ENCODE data around the gene MYLK. TPM values are rescaled to one million over a fixed set of nuclear protein-coding genes. Genes with fewer than 3 reads are reported as not detected.

The MYLK gene
- total RNA-seq, 2 experiments from 2014 or later, result not detected

GRCh38 chr3:123816673-123817207, 67.4 kb downstream of the MYLK start:
- H3K4me3 Mint-ChIP-seq, result no peak overlapping the region
- peaks cover 7% of the 10 kb centered on the region for H3K27me3 Mint-ChIP-seq (ENCODE audit: low read depth)
- CTCF ChIA-PET, result no interaction called here
- intact Hi-C loops (cut with micrococcal nuclease), result no loop called here
- no peak overlapping the region for H3K27ac Mint-ChIP-seq
- DNase-seq, result no peak
- H3K9me3 Mint-ChIP-seq, result no peaks in the 10 kb centered on the region
- H3K4me1 Mint-ChIP-seq (ENCODE audit: low read depth), result no peaks in the 10 kb centered on the region
- H3K36me3 Mint-ChIP-seq (ENCODE audit: low read depth), result no peaks in the 10 kb centered on the region

- H3K36me3 Mint-ChIP-seq (ENCODE audit: low read depth), result no peaks in the 10 kb centered on the region
- no peaks in the 10 kb centered on the region for H3K9me3 Mint-ChIP-seq
- intact Hi-C loops (cut with micrococcal nuclease), result no loop called here
- no peak overlapping the region for H3K27ac Mint-ChIP-seq
- peaks cover 7% of the 10 kb centered on the region for H3K27me3 Mint-ChIP-seq (ENCODE audit: low read depth)
- DNase-seq, result no peak
- CTCF ChIA-PET, result no interaction called here
- no peak overlapping the region for H3K4me3 Mint-ChIP-seq
- H3K4me1 Mint-ChIP-seq (ENCODE audit: low read depth), result no peaks in the 10 kb centered on the region
Measured at GRCh38 chr3:123815981-123816380, 68.2 kb downstream of the MYLK start.

- Mint-ChIP-seq H3K27ac (no peak overlapping the region), H3K36me3 (ENCODE audit: low read depth) (no peaks in the 10 kb centered on the region), H3K27me3 (ENCODE audit: low read depth) (peaks cover 2% of the 10 kb centered on the region), H3K9me3 (no peaks in the 10 kb centered on the region), H3K4me1 (ENCODE audit: low read depth) (no peaks in the 10 kb centered on the region), H3K4me3 (no peak overlapping the region)
- intact Hi-C loops (cut with micrococcal nuclease), result no loop called here
- no peak for DNase-seq
- CTCF ChIA-PET, result no interaction called here
Measured at GRCh38 chr3:123813876-123814275, 70.3 kb downstream of the MYLK start.

GRCh38 chr3:123809597-123809996, 74.5 kb downstream of the MYLK start:
- no peak overlapping the region for H3K27ac Mint-ChIP-seq
- no peaks in the 10 kb centered on the region for H3K4me1 Mint-ChIP-seq (ENCODE audit: low read depth)
- CTCF ChIA-PET, result no interaction called here
- H3K36me3 Mint-ChIP-seq (ENCODE audit: low read depth), result no peaks in the 10 kb centered on the region
- no peak overlapping the region for H3K4me3 Mint-ChIP-seq
- H3K27me3 Mint-ChIP-seq (ENCODE audit: low read depth), result no peaks in the 10 kb centered on the region
- intact Hi-C loops (cut with micrococcal nuclease), result no loop called here
- DNase-seq, result no peak
- H3K9me3 Mint-ChIP-seq, result no peaks in the 10 kb centered on the region

GRCh38 chr3:123808812-123809211, 75.3 kb downstream of the MYLK start:
- Mint-ChIP-seq H3K4me1 (ENCODE audit: low read depth) (no peaks in the 10 kb centered on the region), H3K4me3 (no peak overlapping the region), H3K36me3 (ENCODE audit: low read depth) (no peaks in the 10 kb centered on the region), H3K9me3 (no peaks in the 10 kb centered on the region), H3K27ac (no peak overlapping the region), H3K27me3 (ENCODE audit: low read depth) (no peaks in the 10 kb centered on the region)
- CTCF ChIA-PET, result no interaction called here
- DNase-seq, result no peak
- intact Hi-C loops (cut with micrococcal nuclease), result no loop called here

- H3K27ac Mint-ChIP-seq, result no peak overlapping the region
- no peak for DNase-seq
- no peaks in the 10 kb centered on the region for H3K9me3 Mint-ChIP-seq
- intact Hi-C loops (cut with micrococcal nuclease), result no loop called here
- no peak overlapping the region for H3K4me3 Mint-ChIP-seq
- H3K27me3 Mint-ChIP-seq (ENCODE audit: low read depth), result no peaks in the 10 kb centered on the region
- CTCF ChIA-PET, result no interaction called here
- H3K4me1 Mint-ChIP-seq (ENCODE audit: low read depth), result no peaks in the 10 kb centered on the region
- no peaks in the 10 kb centered on the region for H3K36me3 Mint-ChIP-seq (ENCODE audit: low read depth)
Measured at GRCh38 chr3:123807820-123808219, 76.3 kb downstream of the MYLK start.

GRCh38 chr3:123805504-123805903, 78.6 kb downstream of the MYLK start:
- intact Hi-C loops (cut with micrococcal nuclease), result no loop called here
- CTCF ChIA-PET, result interaction anchor here (0.9 kb wide), 1 partner anchor 8 kb away, joined by 3 read pairs; no protein-coding TSS in a partner anchor
- no peak for DNase-seq
- no peaks in the 10 kb centered on the region for H3K27me3 Mint-ChIP-seq (ENCODE audit: low read depth)
- no peak overlapping the region for H3K4me3 Mint-ChIP-seq
- H3K27ac Mint-ChIP-seq, result no peak overlapping the region
- no peaks in the 10 kb centered on the region for H3K9me3 Mint-ChIP-seq
- no peaks in the 10 kb centered on the region for H3K4me1 Mint-ChIP-seq (ENCODE audit: low read depth)
- H3K36me3 Mint-ChIP-seq (ENCODE audit: low read depth), result no peaks in the 10 kb centered on the region

GRCh38 chr3:123805101-123805500, 79.0 kb downstream of the MYLK start:
- Mint-ChIP-seq H3K27ac (no peak overlapping the region), H3K4me3 (no peak overlapping the region), H3K36me3 (ENCODE audit: low read depth) (no peaks in the 10 kb centered on the region), H3K9me3 (no peaks in the 10 kb centered on the region), H3K27me3 (ENCODE audit: low read depth) (no peaks in the 10 kb centered on the region), H3K4me1 (ENCODE audit: low read depth) (no peaks in the 10 kb centered on the region)
- no peak for DNase-seq
- CTCF ChIA-PET, result no interaction called here
- intact Hi-C loops (cut with micrococcal nuclease), result no loop called here

GRCh38 chr3:123804676-123805075, 79.5 kb downstream of the MYLK start:
- Mint-ChIP-seq H3K36me3 (ENCODE audit: low read depth) (no peaks in the 10 kb centered on the region), H3K27me3 (ENCODE audit: low read depth) (no peaks in the 10 kb centered on the region), H3K4me3 (no peak overlapping the region), H3K27ac (no peak overlapping the region), H3K4me1 (ENCODE audit: low read depth) (no peaks in the 10 kb centered on the region), H3K9me3 (no peaks in the 10 kb centered on the region)
- CTCF ChIA-PET, result no interaction called here
- intact Hi-C loops (cut with micrococcal nuclease), result no loop called here
- no peak for DNase-seq

GRCh38 chr3:123803521-123803920, 80.6 kb downstream of the MYLK start:
- Mint-ChIP-seq H3K27ac (no peak overlapping the region), H3K4me1 (ENCODE audit: low read depth) (no peaks in the 10 kb centered on the region), H3K9me3 (no peaks in the 10 kb centered on the region), H3K27me3 (ENCODE audit: low read depth) (no peaks in the 10 kb centered on the region), H3K4me3 (no peak overlapping the region), H3K36me3 (ENCODE audit: low read depth) (no peaks in the 10 kb centered on the region)
- intact Hi-C loops (cut with micrococcal nuclease), result no loop called here
- CTCF ChIA-PET, result no interaction called here
- no peak for DNase-seq

GRCh38 chr3:123802007-123802625, 82.0 kb downstream of the MYLK start:
- H3K9me3 Mint-ChIP-seq, result no peaks in the 10 kb centered on the region
- intact Hi-C loops (cut with micrococcal nuclease), result no loop called here
- no peak overlapping the region for H3K27ac Mint-ChIP-seq
- no peaks in the 10 kb centered on the region for H3K4me1 Mint-ChIP-seq (ENCODE audit: low read depth)
- DNase-seq, result no peak
- CTCF ChIA-PET, result interaction anchor here (0.7 kb wide), 1 partner anchor 17 kb away, joined by 3 read pairs; no protein-coding TSS in a partner anchor
- no peaks in the 10 kb centered on the region for H3K27me3 Mint-ChIP-seq (ENCODE audit: low read depth)
- no peak overlapping the region for H3K4me3 Mint-ChIP-seq
- H3K36me3 Mint-ChIP-seq (ENCODE audit: low read depth), result no peaks in the 10 kb centered on the region

GRCh38 chr3:123801474-123801873, 82.7 kb downstream of the MYLK start:
- intact Hi-C loops (cut with micrococcal nuclease), result no loop called here
- Mint-ChIP-seq H3K36me3 (ENCODE audit: low read depth) (no peaks in the 10 kb centered on the region), H3K27me3 (ENCODE audit: low read depth) (no peaks in the 10 kb centered on the region), H3K4me1 (ENCODE audit: low read depth) (no peaks in the 10 kb centered on the region), H3K9me3 (no peaks in the 10 kb centered on the region), H3K4me3 (no peak overlapping the region), H3K27ac (no peak overlapping the region)
- no peak for DNase-seq
- CTCF ChIA-PET, result no interaction called here

- DNase-seq, result no peak
- Mint-ChIP-seq H3K27ac (no peak overlapping the region), H3K36me3 (ENCODE audit: low read depth) (no peaks in the 10 kb centered on the region), H3K4me3 (no peak overlapping the region), H3K27me3 (ENCODE audit: low read depth) (no peaks in the 10 kb centered on the region), H3K4me1 (ENCODE audit: low read depth) (no peaks in the 10 kb centered on the region), H3K9me3 (no peaks in the 10 kb centered on the region)
- CTCF ChIA-PET, result interaction anchor here (0.7 kb wide), 1 partner anchor 136 kb away, joined by 4 read pairs; no protein-coding TSS in a partner anchor
- intact Hi-C loops (cut with micrococcal nuclease), result no loop called here
Measured at GRCh38 chr3:123800362-123800682, 83.8 kb downstream of the MYLK start.

Measured in activated naive CD4-positive, alpha-beta T cell treated with anti-CD3 and anti-CD28 coated beads for 36 hours (primary cell).